Right lobe of liver (tissue), 6 donors: ENCODE results near the gene GET3. TPM values are rescaled to one million over a fixed set of nuclear protein-coding genes. Genes with fewer than 3 reads are reported as not detected.

Source experiments
- ATAC-seq, 4 donors: fragments of 200-7000 bp; cut with Tn5 transposase; one replicate each; pipeline ENCODE4 v1.9.1; 2020; ENCODE audit warnings: mild to moderate bottlenecking in 4 of 4, moderate library complexity in 4 of 4
- DNase-seq, 3 donors: peaks; one replicate each; pipeline ENCODE4 v3.0.0-alpha.2; 2020
- H3K27ac ChIP-seq, 3 donors: fragments of 200-600 bp; one replicate each; pipeline ENCODE4 v1.8.0; 2022
- H3K27me3 ChIP-seq, 2 donors: fragments of 200-600 bp; one replicate each; pipeline ENCODE4 v1.8.0; 2022
- H3K36me3 ChIP-seq, 4 donors: fragments of 200-600 bp; sonication (generic) in 1 of 4; one replicate each; pipeline versions ENCODE4 v1.5.1 to v1.8.0; 2017 to 2022; ENCODE audit warnings: control low read depth in 1 of 4
- H3K4me1 ChIP-seq, 4 donors: fragments of 200-600 bp; sonication (generic) in 1 of 4; one replicate each; pipeline versions ENCODE4 v1.5.1 to v1.8.0; 2017 to 2022; ENCODE audit warnings: control low read depth in 1 of 4
- H3K4me3 ChIP-seq, 3 donors: fragments of 200-600 bp; one replicate each; pipeline ENCODE4 v1.8.0; 2022
- H3K9me3 ChIP-seq, 4 donors: fragments of 200-600 bp; sonication (generic) in 1 of 4; one replicate each; pipeline versions ENCODE4 v1.5.1 to v1.8.0; 2017 to 2022; ENCODE audit warnings: control low read depth in 1 of 4
- POLR2A ChIP-seq: fragments of 450-650 bp; IDR thresholded peaks from one replicate; pipeline ENCODE4 v1.6.1; 2017; ENCODE audit warnings: antibody characterized with exemption, mild to moderate bottlenecking
- WGBS: methylation state at CpG from one replicate; pipeline ENCODE4 v1.1.6; 2018; ENCODE audit warnings: low coverage, low lambda C conversion rate; ENCODE audit not compliant: insufficient coverage; ENCODE audit errors: missing lambda C conversion rate; 5-methylcytosine and 5-hydroxymethylcytosine counted together
- intact Hi-C, 2 donors: fragments of 100-400 bp; cut with DNase I; formaldehyde crosslinking; loops; one replicate each; pipeline versions ENCODE4 v1.11.2 to v1.14.1; 2022
- total RNA-seq, 6 experiments: library from RNA; depleted of rRNA in 2 of 6; stranded (reverse); fragments of >200 nt in 2 of 6; fragmentation: NEBNext Ultra II Directional in 3 of 6; extraction: Animal tissue kit (Norgen Biotek cat#: 25700) in 3 of 6; gene quantifications; one replicate each; pipeline versions ENCODE4 v1.1.0 to v1.2.4, GENCODE V29; 2016 to 2023
- TF ChIP-seq, protein P1 (sequence below), 4 donors: fragments of 200-600 bp in 3 of 4; fragments of 450-650 bp in 1 of 4; IDR thresholded peaks; one replicate each; pipeline versions ENCODE4 v1.5.1 to v1.8.0; 2016 to 2022; ENCODE audit warnings: antibody characterized with exemption in 4 of 4, mild to moderate bottlenecking in 2 of 4
- donor health status: DM: no; HTN: yes; CAD: no.
- donor health status: DM: no; HTN: no; CAD: no.
- donor health status: DM: no; HTN: no; CAD: no.
- donor health status: DM: no; HTN: yes; CAD: no.
- donor health status: DM: no; HTN: yes; CAD: no.

Gene GET3
- total RNA-seq, 6 experiments from 2014 or later: 22.3 to 35.8 (median 25.8) TPM

DNA sequence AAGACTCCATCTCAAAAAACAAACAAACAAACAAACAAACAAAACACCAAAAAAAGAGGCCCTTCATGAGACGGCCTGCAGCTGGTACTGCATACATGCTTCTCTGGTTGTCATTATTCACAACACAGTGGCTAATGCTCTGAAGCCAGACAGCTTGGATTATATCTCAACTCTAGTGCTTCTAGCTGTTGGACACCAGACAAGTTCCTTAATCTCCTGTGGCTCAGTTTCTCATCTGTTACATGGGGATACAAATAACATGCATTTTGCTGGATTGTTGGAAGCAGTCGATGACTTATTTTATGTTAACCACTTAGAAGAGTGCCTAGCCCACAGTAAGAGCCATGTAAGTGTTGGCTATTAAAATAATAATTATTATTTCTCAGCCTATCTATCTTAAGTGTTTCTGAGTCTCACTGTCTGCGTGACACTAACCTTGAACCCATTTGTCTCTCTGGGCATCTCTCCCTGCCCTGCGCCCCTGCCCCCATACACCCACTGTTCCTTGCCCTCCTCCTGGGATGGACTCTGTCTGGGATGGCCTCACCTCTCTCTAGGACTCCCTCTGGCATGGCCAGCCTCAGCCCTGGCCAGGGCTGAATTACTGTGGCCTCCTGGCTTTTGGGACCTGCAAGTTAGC lies 50.9 kb downstream of the GET3 start:
- ATAC-seq: no peak
- H3K4me3 ChIP-seq: peak overlapping the region; percentile 48 to 90 (median 81)

DNA sequence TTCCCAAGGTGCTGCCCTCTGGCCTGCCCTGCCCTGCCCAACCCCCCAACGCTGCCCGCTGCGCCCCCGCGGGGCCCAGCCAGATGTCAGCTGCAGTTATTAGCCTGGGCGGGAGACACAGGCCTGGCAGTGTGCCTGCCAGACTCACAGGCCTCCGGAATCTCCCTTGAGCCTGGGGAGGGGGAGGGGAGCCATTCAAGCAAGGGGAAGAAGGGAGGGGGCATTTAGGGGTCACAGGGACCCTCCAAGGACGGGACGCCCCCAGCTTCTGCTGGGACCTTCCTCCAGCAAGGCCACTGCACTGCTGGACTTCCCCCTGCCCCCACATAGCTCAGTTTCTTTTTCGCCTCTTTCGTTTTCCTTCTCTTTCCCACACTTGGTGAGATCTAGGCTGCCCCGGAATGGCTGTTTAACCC lies 51.4 kb downstream of the GET3 start:
- Histone ChIP-seq H3K27me3 (no peaks in the 10 kb centered on the region), H3K36me3 (no peaks in the 10 kb centered on the region), H3K4me3 (peak overlapping the region; percentile 48 to 90 (median 81)), H3K27ac (peak overlapping the region; percentile 96 to 100 (median 99)), H3K4me1 (peaks cover 1 to 30% (median 13%) of the 10 kb centered on the region in 4 donors), H3K9me3 (no peaks in the 10 kb centered on the region)
- TF ChIP-seq, protein P1, sequence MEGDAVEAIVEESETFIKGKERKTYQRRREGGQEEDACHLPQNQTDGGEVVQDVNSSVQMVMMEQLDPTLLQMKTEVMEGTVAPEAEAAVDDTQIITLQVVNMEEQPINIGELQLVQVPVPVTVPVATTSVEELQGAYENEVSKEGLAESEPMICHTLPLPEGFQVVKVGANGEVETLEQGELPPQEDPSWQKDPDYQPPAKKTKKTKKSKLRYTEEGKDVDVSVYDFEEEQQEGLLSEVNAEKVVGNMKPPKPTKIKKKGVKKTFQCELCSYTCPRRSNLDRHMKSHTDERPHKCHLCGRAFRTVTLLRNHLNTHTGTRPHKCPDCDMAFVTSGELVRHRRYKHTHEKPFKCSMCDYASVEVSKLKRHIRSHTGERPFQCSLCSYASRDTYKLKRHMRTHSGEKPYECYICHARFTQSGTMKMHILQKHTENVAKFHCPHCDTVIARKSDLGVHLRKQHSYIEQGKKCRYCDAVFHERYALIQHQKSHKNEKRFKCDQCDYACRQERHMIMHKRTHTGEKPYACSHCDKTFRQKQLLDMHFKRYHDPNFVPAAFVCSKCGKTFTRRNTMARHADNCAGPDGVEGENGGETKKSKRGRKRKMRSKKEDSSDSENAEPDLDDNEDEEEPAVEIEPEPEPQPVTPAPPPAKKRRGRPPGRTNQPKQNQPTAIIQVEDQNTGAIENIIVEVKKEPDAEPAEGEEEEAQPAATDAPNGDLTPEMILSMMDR (IDR thresholded peaks at IDR 0.05): no peak
- no peak for TF ChIP-seq POLR2A
- WGBS: 1% methylated on average over 10 of the region's 12 CpGs
- intact Hi-C loops: no loop called here
- ATAC-seq (peak in 2 of 4 donors; percentile 0 to 1), DNase-seq (peak in 2 of 3 donors; percentile 88 to 90)

More for the DNA sequence above, 50.9 kb downstream of the GET3 start:
- peak in 1 of 3 donors; percentile 84 for DNase-seq
- H3K36me3 ChIP-seq: no peaks in the 10 kb centered on the region
- WGBS: 38% methylated on average over 3 of the region's 4 CpGs
- H3K27ac ChIP-seq: peak overlapping the region; percentile 96 to 100 (median 99)
- intact Hi-C loops: no loop called here
- H3K4me1 ChIP-seq: peaks cover 3 to 34% (median 17%) of the 10 kb centered on the region in 4 donors
- no peak for TF ChIP-seq POLR2A
- TF ChIP-seq, protein P1 (IDR thresholded peaks at IDR 0.05): no peak
- H3K27me3 ChIP-seq: no peaks in the 10 kb centered on the region
- H3K9me3 ChIP-seq: no peaks in the 10 kb centered on the region

DNA sequence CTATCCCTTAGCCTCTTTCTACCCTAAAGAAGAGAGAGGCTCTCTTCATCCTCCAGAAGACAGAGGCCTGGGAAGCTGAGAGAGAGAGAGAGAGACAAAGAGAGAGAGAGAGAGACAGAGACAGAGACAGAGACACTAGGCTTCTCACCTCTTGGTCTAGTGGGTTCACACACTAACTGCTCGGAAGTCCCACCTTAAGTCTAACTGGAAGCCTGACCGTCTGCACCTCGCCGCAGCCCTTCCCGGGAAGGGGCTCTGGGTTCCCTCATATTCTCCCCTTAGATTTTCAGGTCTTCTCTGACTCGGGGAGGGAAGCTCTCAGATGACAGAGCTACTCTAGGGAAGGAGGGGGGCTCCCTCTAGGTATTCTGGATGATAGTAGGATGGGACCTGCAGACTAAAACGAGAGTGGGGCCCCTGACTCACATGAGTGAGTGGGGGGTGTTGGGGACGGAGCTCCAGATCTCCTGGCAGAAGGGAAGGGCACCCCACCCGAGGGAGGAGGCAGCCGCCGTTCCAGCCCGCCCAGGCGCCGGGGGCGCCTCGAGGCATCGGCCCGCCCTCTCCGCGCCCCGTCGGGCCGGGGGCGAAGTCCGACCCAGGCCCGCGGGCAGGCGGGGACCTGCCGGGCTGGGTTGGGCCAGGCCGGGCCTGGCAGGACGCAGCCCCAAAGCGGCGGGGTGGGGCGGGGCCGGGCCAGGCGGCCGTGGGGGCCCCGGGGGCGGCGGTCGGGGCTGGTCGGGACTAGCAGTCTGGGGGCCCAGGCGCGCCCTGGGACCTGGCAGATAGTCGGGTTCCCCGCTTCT lies 52.0 kb downstream of the GET3 start:
- H3K27me3 ChIP-seq: no peaks in the 10 kb centered on the region
- 8% methylated on average over 7 of the region's 46 CpGs for WGBS
- H3K9me3 ChIP-seq: no peaks in the 10 kb centered on the region
- ATAC-seq (peak; percentile 0 to 18 (median 6)), DNase-seq (no peak)
- H3K36me3 ChIP-seq: no peaks in the 10 kb centered on the region
- TF ChIP-seq, protein P1 (IDR thresholded peaks at IDR 0.05): no peak
- peak; percentile 48 for TF ChIP-seq POLR2A
- H3K4me3 ChIP-seq: peak overlapping the region; percentile 48 to 90 (median 81)
- H3K4me1 ChIP-seq: peaks cover 0 to 31% (median 15%) of the 10 kb centered on the region in 4 donors
- H3K27ac ChIP-seq: peak overlapping the region; percentile 96 to 100 (median 99)
- intact Hi-C loops: no loop called here

DNA sequence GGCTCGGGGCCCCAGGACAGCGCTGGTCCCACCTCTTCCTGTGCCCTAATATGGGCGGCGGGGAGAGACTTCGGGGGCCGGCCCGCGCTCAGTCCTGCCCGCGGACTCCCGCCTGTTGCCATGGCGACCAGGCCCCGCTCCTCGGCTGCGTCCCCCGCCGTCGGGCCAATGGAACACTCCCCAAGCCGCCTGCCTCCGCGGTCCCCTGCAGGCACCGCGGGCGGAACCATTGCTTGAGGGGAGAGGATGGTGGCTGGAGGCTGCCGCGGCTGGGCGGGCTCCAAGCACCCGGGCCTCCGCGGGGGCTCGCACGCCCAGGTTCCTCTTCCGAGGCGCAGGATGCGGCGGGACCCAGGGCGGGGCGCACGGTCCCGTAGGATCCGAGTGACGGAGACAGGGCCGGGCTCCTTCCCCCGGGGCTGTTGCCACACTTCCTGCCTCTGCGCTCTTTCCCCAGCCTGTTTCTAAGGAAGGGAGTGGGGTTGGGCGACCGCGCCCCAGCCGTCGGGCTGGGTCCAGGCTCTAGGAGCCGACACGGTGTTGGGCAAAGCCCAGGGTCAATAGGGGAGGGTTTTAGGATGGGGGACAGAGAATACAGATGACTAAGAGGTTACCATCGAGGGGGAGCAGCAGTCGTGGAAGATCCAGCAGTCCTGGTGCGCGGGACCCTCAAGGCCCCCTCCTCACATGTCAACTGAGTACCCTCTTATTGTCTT lies 52.8 kb downstream of the GET3 start:
- Histone ChIP-seq H3K4me1 (peaks cover 0 to 34% (median 17%) of the 10 kb centered on the region in 4 donors), H3K27ac (peak overlapping the region; percentile 96 to 100 (median 99)), H3K27me3 (no peaks in the 10 kb centered on the region), H3K9me3 (no peaks in the 10 kb centered on the region), H3K36me3 (no peaks in the 10 kb centered on the region), H3K4me3 (peak overlapping the region; percentile 48 to 90 (median 81))
- DNase-seq (peak; percentile 98 to 99 (median 99)), ATAC-seq (peak; percentile 37 to 65 (median 47))
- intact Hi-C loops: no loop called here
- TF ChIP-seq POLR2A: peak; percentile 95
- TF ChIP-seq, protein P1 (IDR thresholded peaks at IDR 0.05): no peak
- 2% methylated on average over 16 of the region's 56 CpGs for WGBS
